Muscle of leg (tissue), 11 donors: ENCODE results near the gene ZNF407. TPM values are rescaled to one million over a fixed set of nuclear protein-coding genes. Genes with fewer than 3 reads are reported as not detected.
"Not testable (repeated sequence)": the region's sequence is repeated elsewhere in the genome, so short reads cannot be mapped to it uniquely, and the experiment has no call there.

ENCODE experiments used
- DNase-seq: peaks from one replicate; pipeline ENCODE4 v3.0.0; 2013
- H3K27ac ChIP-seq: one replicate; pipeline ENCODE4 v1.5.1; 2013; ENCODE audit warnings: mild to moderate bottlenecking, low read length, control low read depth
- H3K27me3 ChIP-seq: one replicate; pipeline ENCODE4 v1.6.1; 2013; ENCODE audit warnings: low read length; ENCODE audit not compliant: control insufficient read depth, insufficient read depth
- H3K36me3 ChIP-seq: one replicate; pipeline ENCODE4 v1.6.1; 2013; ENCODE audit warnings: low read length; ENCODE audit not compliant: control insufficient read depth, insufficient read depth
- H3K4me1 ChIP-seq: one replicate; pipeline ENCODE4 v1.6.1; 2013; ENCODE audit warnings: low read length; ENCODE audit not compliant: control insufficient read depth, insufficient read depth
- H3K4me3 ChIP-seq: one replicate; pipeline ENCODE4 v1.5.1; 2013; ENCODE audit warnings: low read length, control low read depth
- H3K9me3 ChIP-seq: replicated peaks from 2 replicates; pipeline ENCODE4 v1.6.1; 2013; ENCODE audit warnings: low read depth, low read length; ENCODE audit not compliant: control insufficient read depth
- WGBS: methylation state at CpG from one replicate; pipeline ENCODE4 v1.1.5; 2013; ENCODE audit warnings: missing lambda C conversion rate; ENCODE audit not compliant: insufficient coverage; 5-methylcytosine and 5-hydroxymethylcytosine counted together
- polyA plus RNA-seq, 8 donors: library from polyadenylated mRNA; unstranded; fragments of 120-200 nt; gene quantifications; one replicate each; pipeline versions ENCODE4 v1.2.1 to v1.2.3, GENCODE V29; 2013; ENCODE audit warnings: inconsistent platforms in 1 of 8, low replicate concordance in 1 of 8; ENCODE audit not compliant: insufficient read length in 8 of 8, insufficient read depth in 1 of 8
- total RNA-seq: library from RNA; stranded (reverse); fragments of 120-200 nt; gene quantifications from one replicate; pipeline ENCODE4 v1.2.4, GENCODE V29; 2013

ZNF407 gene
- total and polyA plus RNA-seq, 9 donors, result 5.3 to 10.7 (median 6.4) TPM

- no peaks in the 10 kb centered on the region for H3K27me3 ChIP-seq
- no peaks in the 10 kb centered on the region for H3K36me3 ChIP-seq
- no peak overlapping the region for H3K27ac ChIP-seq
- H3K4me1 ChIP-seq, result no peaks in the 10 kb centered on the region
- no peak for DNase-seq
- no peak overlapping the region for H3K4me3 ChIP-seq
- no peaks in the 10 kb centered on the region for H3K9me3 ChIP-seq
- 90% methylated on average over 3 of the region's 4 CpGs for WGBS
Observed at GRCh38 chr18:74562131-74562730, 35.4 kb upstream of the ZNF407 start.

- Histone ChIP-seq H3K4me3 (no peak overlapping the region), H3K36me3 (no peaks in the 10 kb centered on the region), H3K27ac (no peak overlapping the region), H3K4me1 (no peaks in the 10 kb centered on the region), H3K27me3 (no peaks in the 10 kb centered on the region), H3K9me3 (no peaks in the 10 kb centered on the region)
- 77% methylated on average over 3 of the region's 4 CpGs for WGBS
- DNase-seq, result no peak
Observed at GRCh38 chr18:74562775-74563174, 34.9 kb upstream of the ZNF407 start.

DNA sequence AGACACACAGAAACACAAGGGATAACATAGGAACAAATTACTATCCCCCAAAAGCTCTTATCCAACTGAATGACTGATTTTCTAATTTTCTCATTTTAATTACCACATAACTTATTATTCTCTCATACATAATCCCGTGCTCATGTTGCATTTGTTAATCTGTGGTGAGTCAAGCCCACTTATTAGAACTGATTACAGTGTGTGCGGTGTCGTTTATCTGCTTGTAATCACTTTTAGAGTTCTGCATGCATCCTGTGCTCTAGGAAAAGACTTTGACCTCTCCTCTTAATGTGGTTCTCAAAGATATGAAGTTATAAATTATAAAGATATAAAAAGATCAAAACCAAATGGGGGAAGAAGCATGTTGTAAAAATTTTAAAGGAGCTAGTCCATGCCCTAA lies 33.7 kb upstream of the ZNF407 start:
- Histone ChIP-seq H3K4me1 (no peaks in the 10 kb centered on the region), H3K27ac (no peak overlapping the region), H3K9me3 (no peaks in the 10 kb centered on the region), H3K27me3 (no peaks in the 10 kb centered on the region), H3K4me3 (no peak overlapping the region), H3K36me3 (no peaks in the 10 kb centered on the region)
- WGBS, result no CpG with 5 or more reads among the region's 3 CpGs
- DNase-seq, result no peak

DNA sequence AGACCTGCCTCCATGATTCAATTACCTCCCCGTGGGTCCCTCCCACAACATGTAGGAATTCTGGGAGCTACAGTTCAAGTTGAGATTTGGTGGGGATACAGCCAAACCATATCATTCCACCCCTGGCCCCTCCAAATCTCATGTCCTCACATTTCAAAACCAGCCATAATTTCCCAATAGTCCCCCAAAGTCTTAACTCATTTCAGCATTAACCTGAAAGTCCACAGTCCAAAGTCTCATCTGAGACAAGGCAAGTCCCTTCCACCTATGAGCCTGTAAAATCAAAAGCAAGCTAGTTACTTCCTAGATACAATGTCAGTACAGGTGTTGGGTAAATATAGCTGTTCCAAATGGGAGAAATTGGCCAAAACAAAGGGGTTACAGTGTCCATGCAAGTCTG lies 32.5 kb upstream of the ZNF407 start:
- H3K4me3 ChIP-seq, H3K27me3 ChIP-seq, H3K9me3 ChIP-seq, H3K27ac ChIP-seq, DNase-seq, H3K36me3 ChIP-seq, H3K4me1 ChIP-seq: not testable (repeated sequence)
- WGBS, result no CpG with 5 or more reads among the region's 1 CpG

DNA sequence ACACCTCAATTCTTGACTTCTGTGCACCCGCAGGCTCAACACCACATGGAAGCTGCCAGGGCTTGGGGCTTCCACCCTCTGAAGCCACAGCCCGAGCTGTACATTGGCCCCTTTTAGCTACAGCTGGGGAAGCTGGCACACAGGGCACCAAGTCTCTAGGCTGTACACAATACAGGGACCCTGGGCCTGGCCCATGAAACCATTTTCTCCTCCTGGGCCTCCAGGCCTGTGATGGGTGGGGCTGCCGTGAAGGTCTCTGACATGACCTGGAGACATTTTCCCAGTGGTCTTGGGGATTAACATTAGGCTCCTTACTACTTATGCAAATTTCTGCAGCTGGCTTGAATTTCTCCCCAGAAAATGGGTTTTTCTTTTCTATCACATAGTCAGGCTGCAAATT lies 31.7 kb upstream of the ZNF407 start:
- not testable (repeated sequence) for H3K9me3 ChIP-seq, H3K4me3 ChIP-seq, H3K4me1 ChIP-seq, DNase-seq, H3K27me3 ChIP-seq, H3K36me3 ChIP-seq, H3K27ac ChIP-seq
- WGBS, result 83% methylated on average over 2 of the region's 3 CpGs

GRCh38 chr18:74567822-74568221 lies 29.8 kb upstream of the ZNF407 start:
- H3K4me1 ChIP-seq, result no peaks in the 10 kb centered on the region
- H3K4me3 ChIP-seq, result no peak overlapping the region
- WGBS, result 71% methylated on average over 1 of the region's 7 CpGs
- H3K27me3 ChIP-seq, result no peaks in the 10 kb centered on the region
- H3K27ac ChIP-seq, result no peak overlapping the region
- H3K36me3 ChIP-seq, result no peaks in the 10 kb centered on the region
- H3K9me3 ChIP-seq, result no peaks in the 10 kb centered on the region
- no peak for DNase-seq

- H3K36me3 ChIP-seq, result no peaks in the 10 kb centered on the region
- no peak for DNase-seq
- H3K4me3 ChIP-seq, result no peak overlapping the region
- H3K27ac ChIP-seq, result no peak overlapping the region
- H3K9me3 ChIP-seq, result no peaks in the 10 kb centered on the region
- WGBS, result 83% methylated on average over 3 of the region's 4 CpGs
- no peaks in the 10 kb centered on the region for H3K4me1 ChIP-seq
- no peaks in the 10 kb centered on the region for H3K27me3 ChIP-seq
Observed at GRCh38 chr18:74569401-74569800, 28.3 kb upstream of the ZNF407 start.

- H3K36me3 ChIP-seq, result no peaks in the 10 kb centered on the region
- WGBS, result 70% methylated on average over 4 of the region's 4 CpGs
- H3K27ac ChIP-seq, result no peak overlapping the region
- H3K4me1 ChIP-seq, result no peaks in the 10 kb centered on the region
- no peaks in the 10 kb centered on the region for H3K27me3 ChIP-seq
- no peak overlapping the region for H3K4me3 ChIP-seq
- no peaks in the 10 kb centered on the region for H3K9me3 ChIP-seq
- DNase-seq, result no peak
Observed at GRCh38 chr18:74570266-74570665, 27.4 kb upstream of the ZNF407 start.

DNA sequence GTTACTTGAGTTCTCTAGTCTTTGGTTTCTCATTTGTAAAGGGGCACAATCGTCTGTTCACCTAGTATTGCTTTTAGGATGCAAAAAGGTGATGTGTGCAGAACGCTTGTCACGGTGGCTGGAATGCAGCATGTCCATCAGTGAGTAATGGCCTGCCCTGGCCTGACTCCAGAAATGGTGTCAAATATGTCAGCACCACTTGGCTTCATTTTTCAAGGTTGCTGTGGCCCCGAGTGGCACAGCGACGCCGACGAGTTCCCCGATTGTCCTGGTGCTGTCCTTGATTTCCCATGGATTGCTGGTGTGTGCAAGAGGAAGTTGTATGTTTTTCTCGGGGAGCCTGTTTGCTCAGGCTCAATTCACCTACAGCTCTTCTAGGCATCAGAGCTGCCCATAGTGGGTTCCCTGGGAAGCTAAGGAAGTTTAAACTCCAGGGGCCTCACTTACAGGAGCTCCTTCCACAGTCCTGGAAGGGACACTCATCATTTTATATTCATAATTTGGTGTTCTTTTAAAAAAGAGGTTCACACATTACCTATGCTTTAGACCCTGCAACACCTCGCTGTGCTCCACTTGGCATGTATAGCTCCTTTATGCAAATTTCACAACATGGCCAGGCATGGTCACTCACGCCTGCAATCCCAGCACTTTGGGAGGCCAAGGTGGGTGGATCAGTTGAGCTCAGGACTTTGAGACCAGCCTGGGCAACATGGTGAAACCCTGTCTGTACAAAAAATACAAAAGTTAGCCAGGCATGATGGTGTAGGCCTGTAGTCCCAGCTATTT lies 25.6 kb upstream of the ZNF407 start:
- no peak for DNase-seq
- Histone ChIP-seq H3K4me3 (no peak overlapping the region), H3K4me1 (no peaks in the 10 kb centered on the region), H3K27me3 (no peaks in the 10 kb centered on the region), H3K36me3 (no peaks in the 10 kb centered on the region), H3K9me3 (no peaks in the 10 kb centered on the region), H3K27ac (no peak overlapping the region)
- WGBS, result 75% methylated on average over 5 of the region's 12 CpGs

GRCh38 chr18:74573053-74573452 lies 24.6 kb upstream of the ZNF407 start:
- no peaks in the 10 kb centered on the region for H3K36me3 ChIP-seq

More at GRCh38 chr18:74573053-74573452, 24.6 kb upstream of the ZNF407 start:
- H3K27ac ChIP-seq, result no peak overlapping the region
- H3K4me1 ChIP-seq, result no peaks in the 10 kb centered on the region
- H3K9me3 ChIP-seq, result no peaks in the 10 kb centered on the region
- no peak overlapping the region for H3K4me3 ChIP-seq
- DNase-seq, result no peak
- H3K27me3 ChIP-seq, result no peaks in the 10 kb centered on the region
